Right lobe of liver (tissue), 4 donors: ENCODE data around the gene TPBGL.

Experiments used
- POLR2A ChIP-seq: fragments of 450-650 bp; IDR thresholded peaks from one replicate; pipeline ENCODE4 v1.6.1; 2017; ENCODE audit warnings: antibody characterized with exemption, mild to moderate bottlenecking
- TF ChIP-seq, protein P1 (sequence below), 4 donors: fragments of 200-600 bp in 3 of 4; fragments of 450-650 bp in 1 of 4; IDR thresholded peaks; one replicate each; pipeline versions ENCODE4 v1.5.1 to v1.8.0; 2016 to 2022; ENCODE audit warnings: antibody characterized with exemption in 4 of 4, mild to moderate bottlenecking in 2 of 4
- donor health status: DM: no; HTN: no; CAD: no.
- donor health status: DM: no; HTN: no; CAD: no.
- donor health status: DM: no; HTN: yes; CAD: no.

GRCh38 chr11:75262961-75263852 is 22.6 kb downstream of the TPBGL start:
- no peak for TF ChIP-seq POLR2A
- TF ChIP-seq, protein P1, sequence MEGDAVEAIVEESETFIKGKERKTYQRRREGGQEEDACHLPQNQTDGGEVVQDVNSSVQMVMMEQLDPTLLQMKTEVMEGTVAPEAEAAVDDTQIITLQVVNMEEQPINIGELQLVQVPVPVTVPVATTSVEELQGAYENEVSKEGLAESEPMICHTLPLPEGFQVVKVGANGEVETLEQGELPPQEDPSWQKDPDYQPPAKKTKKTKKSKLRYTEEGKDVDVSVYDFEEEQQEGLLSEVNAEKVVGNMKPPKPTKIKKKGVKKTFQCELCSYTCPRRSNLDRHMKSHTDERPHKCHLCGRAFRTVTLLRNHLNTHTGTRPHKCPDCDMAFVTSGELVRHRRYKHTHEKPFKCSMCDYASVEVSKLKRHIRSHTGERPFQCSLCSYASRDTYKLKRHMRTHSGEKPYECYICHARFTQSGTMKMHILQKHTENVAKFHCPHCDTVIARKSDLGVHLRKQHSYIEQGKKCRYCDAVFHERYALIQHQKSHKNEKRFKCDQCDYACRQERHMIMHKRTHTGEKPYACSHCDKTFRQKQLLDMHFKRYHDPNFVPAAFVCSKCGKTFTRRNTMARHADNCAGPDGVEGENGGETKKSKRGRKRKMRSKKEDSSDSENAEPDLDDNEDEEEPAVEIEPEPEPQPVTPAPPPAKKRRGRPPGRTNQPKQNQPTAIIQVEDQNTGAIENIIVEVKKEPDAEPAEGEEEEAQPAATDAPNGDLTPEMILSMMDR (IDR thresholded peaks at IDR 0.05), result no peak
